H1 (cell line): ENCODE data around the gene COL8A2. TPM values are rescaled to one million over a fixed set of nuclear protein-coding genes. Genes with fewer than 3 reads are reported as not detected.

ENCODE experiments used
- HDAC2 ChIP-seq, 2 experiments: fragments of 300-600 bp in 1 of 2; sonication (generic) in 1 of 2; IDR thresholded peaks; 2 replicates each; pipeline ENCODE4 v1.6.1; 2011 to 2012; ENCODE audit warnings: low read depth in 2 of 2, low read length in 2 of 2, mild to moderate bottlenecking in 2 of 2, moderate library complexity in 2 of 2, borderline replicate concordance in 1 of 2, inconsistent platforms in 1 of 2
- SP4 ChIP-seq: IDR thresholded peaks from 2 replicates; pipeline ENCODE4 v1.6.1; 2012; ENCODE audit warnings: low read length, inconsistent platforms
- polyA plus RNA-seq, 7 experiments: library from polyadenylated mRNA; depleted of rRNA in 3 of 7; stranded (reverse) in 5 of 7; unstranded in 2 of 7; fragments of >200 nt in 5 of 7; fragments of 200-250 nt in 2 of 7; gene quantifications; 1 replicate in 5 of 7; 2 replicates in 1 of 7; 4 replicates in 1 of 7; pipeline versions ENCODE4 v1.2.1 to v1.2.3, GENCODE V29; 2011 to 2013; ENCODE audit warnings: missing spikeins in 2 of 7, mixed read lengths in 2 of 7
- total RNA-seq: library from RNA; stranded (reverse); fragmentation: NEBNext Ultra II Directional; extraction: Animal tissue kit (Norgen Biotek cat#: 25700); gene quantifications from 2 replicates; pipeline ENCODE4 v1.2.1, GENCODE V29; 2021
- TF ChIP-seq, protein P1 (sequence below): IDR thresholded peaks from 2 replicates; pipeline ENCODE4 v1.6.1; 2011; ENCODE audit warnings: low read depth, mild to moderate bottlenecking, low read length; ENCODE audit not compliant: insufficient read depth

Gene COL8A2
- total and polyA plus RNA-seq, 2 of the 8 experiments (the other 6 are each of a cell fraction or from before 2014, with no cell fraction given): 2.1 to 2.8 TPM

DNA sequence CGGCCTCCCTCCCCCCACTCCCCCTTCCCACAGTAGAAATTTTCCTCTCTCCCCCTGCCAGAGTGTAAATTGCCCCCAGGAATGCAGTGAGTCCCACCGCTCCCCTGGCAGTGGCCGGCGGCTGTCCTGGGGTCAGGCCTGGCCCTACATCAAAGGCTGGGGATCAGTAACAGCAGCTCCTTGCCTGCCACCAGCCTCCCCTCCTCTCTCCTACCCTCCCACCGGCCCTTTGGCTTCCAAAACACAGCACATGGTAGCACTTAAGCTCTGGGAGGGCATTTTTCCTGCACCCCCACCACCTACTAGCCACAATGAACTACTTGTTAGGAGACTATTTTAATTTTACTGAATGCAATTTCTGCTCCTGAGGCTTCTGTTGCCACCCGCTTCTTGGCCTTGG is 9.0 kb upstream of the COL8A2 start (continued):
- TF ChIP-seq HDAC2 (IDR thresholded peaks at IDR 0.05; ENCODE audit: borderline replicate concordance in 1 of 2, low read depth in 2 of 2, low read length in 2 of 2): no peak
- TF ChIP-seq, protein P1, sequence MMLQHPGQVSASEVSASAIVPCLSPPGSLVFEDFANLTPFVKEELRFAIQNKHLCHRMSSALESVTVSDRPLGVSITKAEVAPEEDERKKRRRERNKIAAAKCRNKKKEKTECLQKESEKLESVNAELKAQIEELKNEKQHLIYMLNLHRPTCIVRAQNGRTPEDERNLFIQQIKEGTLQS: no peak
- TF ChIP-seq SP4: no peak
- TF ChIP-seq, all 59 proteins: peak for 0
